GM12878 (cell line): ENCODE measurements around the gene DLK1. TPM values are rescaled to one million over a fixed set of nuclear protein-coding genes. Genes with fewer than 3 reads are reported as not detected.

Experiments
- ATAC-seq: fragments of 200-7000 bp; cut with Tn5 transposase; 3 replicates; pipeline ENCODE4 v1.9.1; 2020; ENCODE audit warnings: mild to moderate bottlenecking, moderate library complexity
- BruUV-seq: library from RNA; stranded (reverse); fragments of 400-500 nt; replicated peaks from 2 replicates; lab custom pipeline; 2021; lab: Mats Ljungman, UMichigan
- CTCF ChIA-PET: fragments of 300-600 bp; sonication (Branson Sonifier 250); formaldehyde crosslinking; extraction: SDS; loops from one replicate; lab custom pipeline; 2021; ENCODE audit warnings: inconsistent platforms; lab: Yijun Ruan, JAX
- POLR2A ChIA-PET: fragments of 350-600 bp; formaldehyde crosslinking; extraction: SDS; loops from one replicate; lab custom pipeline; 2021; ENCODE audit warnings: inconsistent platforms; lab: Charles Lee
- RAD21 ChIA-PET: fragments of 300-600 bp; sonication (Branson Sonifier 250); formaldehyde crosslinking; loops from one replicate; lab custom pipeline; 2023; ENCODE audit warnings: antibody characterized with exemption; ENCODE audit not compliant: unreplicated experiment; lab: Charles Lee
- SMC1A ChIA-PET: fragments of 300-600 bp; sonication (Branson Sonifier 250); formaldehyde crosslinking; loops from one replicate; lab custom pipeline; 2023; ENCODE audit not compliant: unreplicated experiment, uncharacterized antibody; lab: Charles Lee
- DNase-seq: peaks from one replicate; pipeline ENCODE4 v3.0.0-alpha.2; 2011; ENCODE audit warnings: low read depth, low spot score
- FAIRE-seq: peaks from 3 replicates; lab custom pipeline; 2011; peaks lifted over from hg19 to GRCh38; lab: Jason Lieb, UNC
- H2AFZ ChIP-seq: 2 replicates; pipeline ENCODE4 v1.6.0; 2011; ENCODE audit warnings: low read depth, low read length, control low read depth; ENCODE audit not compliant: control insufficient read depth
- H3K27ac ChIP-seq: 2 replicates; pipeline ENCODE4 v1.5.1; 2011; ENCODE audit warnings: control low read depth; ENCODE audit not compliant: control insufficient read depth, insufficient read depth
- H3K27me3 ChIP-seq, 2 experiments: replicated peaks in 1 of 2; 2 replicates each; pipeline versions ENCODE4 v1.6.0 to v1.6.1; 2011; ENCODE audit warnings: low read length in 1 of 2; ENCODE audit not compliant: control insufficient read depth in 2 of 2, insufficient read depth in 2 of 2
- H3K36me3 ChIP-seq, 2 experiments: 2 replicates each; pipeline ENCODE4 v1.5.1; 2011; ENCODE audit warnings: low read length in 1 of 2; ENCODE audit not compliant: control insufficient read depth in 2 of 2, insufficient read depth in 2 of 2
- H3K4me1 ChIP-seq: 2 replicates; pipeline ENCODE4 v1.6.1; 2011; ENCODE audit warnings: mild to moderate bottlenecking, low read length, moderate library complexity, mixed read lengths; ENCODE audit not compliant: control insufficient read depth, insufficient read depth
- H3K4me2 ChIP-seq: 2 replicates; pipeline ENCODE4 v1.6.0; 2011; ENCODE audit warnings: control low read depth; ENCODE audit not compliant: control insufficient read depth, insufficient read depth
- H3K4me3 ChIP-seq: fragments of 200-600 bp; sonication (generic); 2 replicates; pipeline ENCODE4 v1.5.1; 2016
- H3K79me2 ChIP-seq: 2 replicates; pipeline ENCODE4 v1.6.0; 2011; ENCODE audit warnings: low read length; ENCODE audit not compliant: control insufficient read depth, insufficient read depth
- H3K9ac ChIP-seq: 2 replicates; pipeline ENCODE4 v1.8.0; 2011; ENCODE audit warnings: low read length, control low read depth, mixed read lengths; ENCODE audit not compliant: control insufficient read depth, insufficient read depth
- H3K9me3 ChIP-seq: replicated peaks from 3 replicates; pipeline ENCODE4 v1.5.1; 2011; ENCODE audit warnings: mild to moderate bottlenecking, low read length; ENCODE audit not compliant: control insufficient read depth, insufficient read depth
- H4K20me1 ChIP-seq: 2 replicates; pipeline ENCODE4 v1.6.0; 2011; ENCODE audit not compliant: control insufficient read depth, insufficient read depth
- DPF2 ChIP-seq: fragments of 450-650 bp; IDR thresholded peaks from 2 replicates; pipeline ENCODE4 v1.6.1; 2017; ENCODE audit warnings: mild to moderate bottlenecking
- SMC3 ChIP-seq: IDR thresholded peaks from 2 replicates; pipeline ENCODE4 v1.6.1; 2011; ENCODE audit warnings: low read length, improper control_type of control experiment, borderline replicate concordance
- ZNF622 ChIP-seq: fragments of 450-650 bp; IDR thresholded peaks from 2 replicates; pipeline ENCODE4 v1.6.1; 2017; ENCODE audit warnings: mild to moderate bottlenecking, inconsistent platforms
- WGBS: methylation state at CpG from one replicate; pipeline ENCODE4 v1.1.6; 2016; ENCODE audit warnings: low lambda C conversion rate; ENCODE audit not compliant: insufficient replicate concordance, insufficient coverage; ENCODE audit errors: missing lambda C conversion rate; 5-methylcytosine and 5-hydroxymethylcytosine counted together
- in situ Hi-C: fragments of 300-500 bp; cut with MboI; formaldehyde crosslinking; loops from 9 replicates; pipeline ENCODE4 v1.14.3; 2018; ENCODE audit warnings: mixed read lengths
- intact Hi-C: fragments of 100-400 bp; cut with micrococcal nuclease; formaldehyde crosslinking; loops from one replicate; pipeline ENCODE4 v1.14.2; 2022; ENCODE audit not compliant: unreplicated experiment
- polyA plus RNA-seq, 11 experiments: library from polyadenylated mRNA; depleted of rRNA in 4 of 11; unstranded in 6 of 11; stranded (reverse) in 5 of 11; fragments of >200 nt; fragmentation: Nextera tagmentation in 4 of 11; fragmentation: Illumina TruSeq in 1 of 11; extraction: Ambion mirVana in 4 of 11; extraction: Trizol in 1 of 11; gene quantifications; 1 replicate in 1 of 11; 2 replicates in 10 of 11; pipeline versions ENCODE4 v1.2.1 to v1.2.3, GENCODE V29; 2011 to 2016; ENCODE audit warnings: inconsistent platforms in 2 of 11, missing spikeins in 2 of 11, low read depth in 1 of 11
- total RNA-seq, 4 experiments: library from RNA; depleted of rRNA in 3 of 4; stranded (reverse); fragments of >200 nt in 3 of 4; fragmentation: Illumina TruSeq in 1 of 4; extraction: Trizol in 1 of 4; gene quantifications; 2 replicates each; pipeline versions ENCODE4 v1.2.1 to v1.2.3, GENCODE V29; 2013 to 2021
- TF ChIP-seq, protein P1 (sequence below): fragments of 450-650 bp; IDR thresholded peaks from 2 replicates; pipeline ENCODE4 v1.6.1; 2017; ENCODE audit warnings: mild to moderate bottlenecking, low read depth, inconsistent platforms; ENCODE audit not compliant: poor library complexity, severe bottlenecking
- TF ChIP-seq, protein P2 (sequence below), 3 experiments: IDR thresholded peaks in 2 of 3; conservative IDR thresholded peaks in 1 of 3; 2 replicates each; pipeline ENCODE4 v1.5.1; 2011; ENCODE audit warnings: low read depth in 3 of 3, low read length in 3 of 3, mild to moderate bottlenecking in 3 of 3, control low read depth in 2 of 3, moderate library complexity in 2 of 3, inconsistent platforms in 1 of 3, mixed read lengths in 1 of 3; ENCODE audit not compliant: control insufficient read depth in 2 of 3, insufficient read depth in 1 of 3; ENCODE audit errors: extremely low read depth in 1 of 3
- TF ChIP-seq, protein P3 (sequence below): IDR thresholded peaks from 2 replicates; pipeline ENCODE4 v1.6.1; 2011; ENCODE audit warnings: borderline replicate concordance, low read depth, mild to moderate bottlenecking, moderate library complexity, low read length; ENCODE audit not compliant: insufficient read depth, poor library complexity, severe bottlenecking
- TF ChIP-seq, protein P4 (sequence below): fragments of 450-650 bp; formaldehyde crosslinking; IDR thresholded peaks from 2 replicates; pipeline ENCODE4 v1.4.0; 2022; ENCODE audit warnings: mild to moderate bottlenecking, moderate library complexity
- TF ChIP-seq, protein P5 (sequence below): fragments of 450-650 bp; IDR thresholded peaks from 2 replicates; pipeline ENCODE4 v1.6.1; 2017; ENCODE audit warnings: mild to moderate bottlenecking, moderate library complexity

The DLK1 gene
- total and polyA plus RNA-seq, 10 of the 15 experiments (the other 5 are each of a cell fraction or from before 2014, with no cell fraction given): 0.87 TPM; not detected in 9

DNA sequence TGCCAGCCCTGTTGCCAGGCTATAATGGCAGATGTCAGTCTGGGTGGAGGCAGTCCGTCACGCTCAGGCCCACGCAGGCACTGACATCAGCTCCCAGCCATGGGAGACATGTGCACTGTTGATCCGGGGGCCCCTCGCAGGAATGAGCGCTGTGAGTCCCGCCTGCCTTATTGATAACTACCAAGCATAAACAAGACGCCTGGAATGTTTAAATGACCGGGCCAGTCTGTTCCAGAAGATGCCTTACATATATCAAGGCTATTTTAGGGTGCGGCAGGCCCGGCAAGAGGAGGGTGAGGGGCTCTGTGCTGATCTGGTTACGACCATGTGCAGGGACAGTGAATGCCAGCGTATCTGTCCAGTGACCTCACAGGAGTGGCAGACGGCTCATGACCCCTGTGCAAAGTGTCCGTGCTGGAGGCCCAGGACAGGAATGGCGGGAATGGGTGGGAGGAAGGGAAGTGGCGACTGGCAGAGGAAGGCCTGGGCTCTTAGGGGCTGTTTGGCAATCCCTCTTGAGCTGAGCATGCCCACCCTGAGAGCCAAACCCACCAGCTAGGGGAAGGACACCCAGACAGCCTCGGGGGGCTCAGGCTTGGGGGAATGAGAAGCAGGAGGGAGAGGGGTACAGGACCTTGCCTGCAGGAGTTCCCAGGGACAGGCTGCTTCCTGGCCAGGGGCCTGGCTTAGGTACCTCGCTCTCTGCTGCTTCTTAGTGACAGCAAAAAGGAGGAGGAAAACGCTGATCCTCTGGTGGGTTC, 49.3 kb downstream of the DLK1 start:
- in situ Hi-C loops (no loop called here), intact Hi-C loops (no loop called here)
- ChIA-PET POLR2A (no interaction called here), SMC1A (no interaction called here), CTCF (no interaction called here), RAD21 (no interaction called here)
- H3K4me3 ChIP-seq: no peak overlapping the region
- ATAC-seq (no peak), DNase-seq (no peak), FAIRE-seq (no peak)
- BruUV-seq: no TSS peak
- H3K9ac ChIP-seq: no peak overlapping the region
- H3K4me2 ChIP-seq: no peak overlapping the region
- no peak overlapping the region for H3K27ac ChIP-seq
- H3K27me3 ChIP-seq: peaks cover 0 to 1% of the 10 kb centered on the region in 2 experiments; a peak in 2 of 4 replicates
- H3K79me2 ChIP-seq: no peaks in the 10 kb centered on the region
- no peaks in the 10 kb centered on the region for H3K36me3 ChIP-seq
- no peaks in the 10 kb centered on the region for H3K4me1 ChIP-seq
- 17% methylated on average over 20 of the region's 20 CpGs for WGBS
- no peaks in the 10 kb centered on the region for H3K9me3 ChIP-seq
- H2AFZ ChIP-seq: no peak overlapping the region
- H4K20me1 ChIP-seq: no peaks in the 10 kb centered on the region
- TF ChIP-seq, protein P1, sequence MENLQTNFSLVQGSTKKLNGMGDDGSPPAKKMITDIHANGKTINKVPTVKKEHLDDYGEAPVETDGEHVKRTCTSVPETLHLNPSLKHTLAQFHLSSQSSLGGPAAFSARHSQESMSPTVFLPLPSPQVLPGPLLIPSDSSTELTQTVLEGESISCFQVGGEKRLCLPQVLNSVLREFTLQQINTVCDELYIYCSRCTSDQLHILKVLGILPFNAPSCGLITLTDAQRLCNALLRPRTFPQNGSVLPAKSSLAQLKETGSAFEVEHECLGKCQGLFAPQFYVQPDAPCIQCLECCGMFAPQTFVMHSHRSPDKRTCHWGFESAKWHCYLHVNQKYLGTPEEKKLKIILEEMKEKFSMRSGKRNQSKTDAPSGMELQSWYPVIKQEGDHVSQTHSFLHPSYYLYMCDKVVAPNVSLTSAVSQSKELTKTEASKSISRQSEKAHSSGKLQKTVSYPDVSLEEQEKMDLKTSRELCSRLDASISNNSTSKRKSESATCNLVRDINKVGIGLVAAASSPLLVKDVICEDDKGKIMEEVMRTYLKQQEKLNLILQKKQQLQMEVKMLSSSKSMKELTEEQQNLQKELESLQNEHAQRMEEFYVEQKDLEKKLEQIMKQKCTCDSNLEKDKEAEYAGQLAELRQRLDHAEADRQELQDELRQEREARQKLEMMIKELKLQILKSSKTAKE: no peak
- TF ChIP-seq, protein P2, sequence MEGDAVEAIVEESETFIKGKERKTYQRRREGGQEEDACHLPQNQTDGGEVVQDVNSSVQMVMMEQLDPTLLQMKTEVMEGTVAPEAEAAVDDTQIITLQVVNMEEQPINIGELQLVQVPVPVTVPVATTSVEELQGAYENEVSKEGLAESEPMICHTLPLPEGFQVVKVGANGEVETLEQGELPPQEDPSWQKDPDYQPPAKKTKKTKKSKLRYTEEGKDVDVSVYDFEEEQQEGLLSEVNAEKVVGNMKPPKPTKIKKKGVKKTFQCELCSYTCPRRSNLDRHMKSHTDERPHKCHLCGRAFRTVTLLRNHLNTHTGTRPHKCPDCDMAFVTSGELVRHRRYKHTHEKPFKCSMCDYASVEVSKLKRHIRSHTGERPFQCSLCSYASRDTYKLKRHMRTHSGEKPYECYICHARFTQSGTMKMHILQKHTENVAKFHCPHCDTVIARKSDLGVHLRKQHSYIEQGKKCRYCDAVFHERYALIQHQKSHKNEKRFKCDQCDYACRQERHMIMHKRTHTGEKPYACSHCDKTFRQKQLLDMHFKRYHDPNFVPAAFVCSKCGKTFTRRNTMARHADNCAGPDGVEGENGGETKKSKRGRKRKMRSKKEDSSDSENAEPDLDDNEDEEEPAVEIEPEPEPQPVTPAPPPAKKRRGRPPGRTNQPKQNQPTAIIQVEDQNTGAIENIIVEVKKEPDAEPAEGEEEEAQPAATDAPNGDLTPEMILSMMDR (IDR thresholded peaks at IDR 0.05 in 2 of 3, conservative IDR thresholded peaks at IDR 0.05 in 1 of 3; ENCODE audit: control insufficient read depth in 2 of 3, extremely low read depth in 1 of 3, insufficient read depth in 1 of 3, low read depth in 3 of 3, low read length in 3 of 3): no peak
- no peak for TF ChIP-seq ZNF622
- no peak for TF ChIP-seq DPF2
- TF ChIP-seq SMC3: no peak
- TF ChIP-seq, protein P3, sequence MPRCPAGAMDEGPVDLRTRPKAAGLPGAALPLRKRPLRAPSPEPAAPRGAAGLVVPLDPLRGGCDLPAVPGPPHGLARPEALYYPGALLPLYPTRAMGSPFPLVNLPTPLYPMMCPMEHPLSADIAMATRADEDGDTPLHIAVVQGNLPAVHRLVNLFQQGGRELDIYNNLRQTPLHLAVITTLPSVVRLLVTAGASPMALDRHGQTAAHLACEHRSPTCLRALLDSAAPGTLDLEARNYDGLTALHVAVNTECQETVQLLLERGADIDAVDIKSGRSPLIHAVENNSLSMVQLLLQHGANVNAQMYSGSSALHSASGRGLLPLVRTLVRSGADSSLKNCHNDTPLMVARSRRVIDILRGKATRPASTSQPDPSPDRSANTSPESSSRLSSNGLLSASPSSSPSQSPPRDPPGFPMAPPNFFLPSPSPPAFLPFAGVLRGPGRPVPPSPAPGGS: no peak
- TF ChIP-seq, protein P4, sequence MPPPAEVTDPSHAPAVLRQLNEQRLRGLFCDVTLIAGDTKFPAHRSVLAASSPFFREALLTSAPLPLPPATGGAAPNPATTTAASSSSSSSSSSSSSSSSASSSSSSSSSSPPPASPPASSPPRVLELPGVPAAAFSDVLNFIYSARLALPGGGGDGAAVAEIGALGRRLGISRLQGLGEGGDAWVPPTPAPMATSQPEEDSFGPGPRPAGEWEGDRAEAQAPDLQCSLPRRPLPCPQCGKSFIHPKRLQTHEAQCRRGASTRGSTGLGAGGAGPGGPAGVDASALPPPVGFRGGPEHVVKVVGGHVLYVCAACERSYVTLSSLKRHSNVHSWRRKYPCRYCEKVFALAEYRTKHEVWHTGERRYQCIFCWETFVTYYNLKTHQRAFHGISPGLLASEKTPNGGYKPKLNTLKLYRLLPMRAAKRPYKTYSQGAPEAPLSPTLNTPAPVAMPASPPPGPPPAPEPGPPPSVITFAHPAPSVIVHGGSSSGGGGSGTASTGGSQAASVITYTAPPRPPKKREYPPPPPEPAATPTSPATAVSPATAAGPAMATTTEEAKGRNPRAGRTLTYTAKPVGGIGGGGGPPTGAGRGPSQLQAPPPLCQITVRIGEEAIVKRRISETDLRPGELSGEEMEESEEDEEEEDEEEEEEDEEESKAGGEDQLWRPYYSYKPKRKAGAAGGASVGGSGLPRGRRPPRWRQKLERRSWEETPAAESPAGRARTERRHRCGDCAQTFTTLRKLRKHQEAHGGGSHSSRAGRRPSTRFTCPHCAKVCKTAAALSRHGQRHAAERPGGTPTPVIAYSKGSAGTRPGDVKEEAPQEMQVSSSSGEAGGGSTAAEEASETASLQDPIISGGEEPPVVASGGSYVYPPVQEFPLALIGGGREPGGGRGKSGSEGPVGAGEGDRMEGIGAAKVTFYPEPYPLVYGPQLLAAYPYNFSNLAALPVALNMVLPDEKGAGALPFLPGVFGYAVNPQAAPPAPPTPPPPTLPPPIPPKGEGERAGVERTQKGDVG (CRISPR knock-in tag): no peak
- TF ChIP-seq, protein P5, sequence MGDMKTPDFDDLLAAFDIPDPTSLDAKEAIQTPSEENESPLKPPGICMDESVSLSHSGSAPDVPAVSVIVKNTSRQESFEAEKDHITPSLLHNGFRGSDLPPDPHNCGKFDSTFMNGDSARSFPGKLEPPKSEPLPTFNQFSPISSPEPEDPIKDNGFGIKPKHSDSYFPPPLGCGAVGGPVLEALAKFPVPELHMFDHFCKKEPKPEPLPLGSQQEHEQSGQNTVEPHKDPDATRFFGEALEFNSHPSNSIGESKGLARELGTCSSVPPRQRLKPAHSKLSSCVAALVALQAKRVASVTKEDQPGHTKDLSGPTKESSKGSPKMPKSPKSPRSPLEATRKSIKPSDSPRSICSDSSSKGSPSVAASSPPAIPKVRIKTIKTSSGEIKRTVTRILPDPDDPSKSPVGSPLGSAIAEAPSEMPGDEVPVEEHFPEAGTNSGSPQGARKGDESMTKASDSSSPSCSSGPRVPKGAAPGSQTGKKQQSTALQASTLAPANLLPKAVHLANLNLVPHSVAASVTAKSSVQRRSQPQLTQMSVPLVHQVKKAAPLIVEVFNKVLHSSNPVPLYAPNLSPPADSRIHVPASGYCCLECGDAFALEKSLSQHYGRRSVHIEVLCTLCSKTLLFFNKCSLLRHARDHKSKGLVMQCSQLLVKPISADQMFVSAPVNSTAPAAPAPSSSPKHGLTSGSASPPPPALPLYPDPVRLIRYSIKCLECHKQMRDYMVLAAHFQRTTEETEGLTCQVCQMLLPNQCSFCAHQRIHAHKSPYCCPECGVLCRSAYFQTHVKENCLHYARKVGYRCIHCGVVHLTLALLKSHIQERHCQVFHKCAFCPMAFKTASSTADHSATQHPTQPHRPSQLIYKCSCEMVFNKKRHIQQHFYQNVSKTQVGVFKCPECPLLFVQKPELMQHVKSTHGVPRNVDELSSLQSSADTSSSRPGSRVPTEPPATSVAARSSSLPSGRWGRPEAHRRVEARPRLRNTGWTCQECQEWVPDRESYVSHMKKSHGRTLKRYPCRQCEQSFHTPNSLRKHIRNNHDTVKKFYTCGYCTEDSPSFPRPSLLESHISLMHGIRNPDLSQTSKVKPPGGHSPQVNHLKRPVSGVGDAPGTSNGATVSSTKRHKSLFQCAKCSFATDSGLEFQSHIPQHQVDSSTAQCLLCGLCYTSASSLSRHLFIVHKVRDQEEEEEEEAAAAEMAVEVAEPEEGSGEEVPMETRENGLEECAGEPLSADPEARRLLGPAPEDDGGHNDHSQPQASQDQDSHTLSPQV: no peak
